K562 (cell line): ENCODE measurements around the gene PARP14. TPM values are rescaled to one million over a fixed set of nuclear protein-coding genes. Genes with fewer than 3 reads are reported as not detected.
A peak's percentile ranks its signal among the peaks of the same experiment; 100 is the strongest.

Source experiments
- ATAC-seq: fragments of 200-7000 bp; cut with Tn5 transposase; 3 replicates; pipeline ENCODE4 v1.9.1; 2020; ENCODE audit warnings: moderate library complexity
- BruUV-seq: library from RNA; stranded (reverse); fragments of 400-500 nt; replicated peaks from 2 replicates; lab custom pipeline; 2021; lab: Mats Ljungman, UMichigan
- CTCF ChIA-PET: fragments of 300-600 bp; formaldehyde crosslinking; extraction: SDS; loops from one replicate; lab custom pipeline; 2021; ENCODE audit warnings: low intra/inter-chr PET ratio; lab: Yijun Ruan, JAX
- POLR2A ChIA-PET: fragments of 300-600, 350-650 bp; sonication (Branson Sonifier 250); formaldehyde crosslinking; extraction: SDS; loops from one replicate; lab custom pipeline; 2021; ENCODE audit warnings: antibody characterized with exemption, inconsistent platforms; lab: Yijun Ruan, JAX
- DNase-seq, 4 experiments: peaks; one replicate each; pipeline versions ENCODE4 v3.0.0 to v3.0.0-alpha.2; 2011 to 2018; ENCODE audit warnings: low spot score in 3 of 4, mixed read lengths in 3 of 4; ENCODE audit errors: extremely low read depth in 1 of 4
- FAIRE-seq: peaks from 2 replicates; lab custom pipeline; 2011; peaks lifted over from hg19 to GRCh38; lab: Jason Lieb, UNC
- H2AFZ ChIP-seq: 2 replicates; pipeline ENCODE4 v1.6.0; 2011; ENCODE audit warnings: low read depth, low read length, control low read depth, inconsistent platforms
- H3K27ac ChIP-seq: fragments of 200-600 bp; 3 replicates; pipeline ENCODE4 v1.8.0; 2011; ENCODE audit warnings: low read depth, mild to moderate bottlenecking, control low read depth, inconsistent platforms, low read length, moderate library complexity, mixed read lengths; ENCODE audit errors: extremely low read depth
- H3K27me3 ChIP-seq, 2 experiments: fragments of 300-600 bp in 1 of 2; 2 replicates in 1 of 2; 3 replicates in 1 of 2; pipeline versions ENCODE4 v1.6.0 to v1.8.0; 2011; ENCODE audit warnings: inconsistent platforms in 2 of 2, low read length in 2 of 2, mild to moderate bottlenecking in 1 of 2, mixed read lengths in 1 of 2, moderate library complexity in 1 of 2; ENCODE audit not compliant: control insufficient read depth in 2 of 2, insufficient read depth in 2 of 2
- H3K36me3 ChIP-seq: fragments of 300-600 bp; 3 replicates; pipeline ENCODE4 v1.8.0; 2011; ENCODE audit warnings: mild to moderate bottlenecking, low read length, inconsistent platforms; ENCODE audit not compliant: control insufficient read depth, insufficient read depth
- H3K4me1 ChIP-seq, 2 experiments: fragments of 200-600 bp in 1 of 2; replicated peaks in 1 of 2; 2 replicates in 1 of 2; 3 replicates in 1 of 2; pipeline versions ENCODE4 v1.5.1 to v1.8.0; 2011; ENCODE audit warnings: inconsistent platforms in 2 of 2, low read length in 2 of 2, mild to moderate bottlenecking in 1 of 2, mixed read lengths in 1 of 2, moderate library complexity in 1 of 2; ENCODE audit not compliant: control insufficient read depth in 2 of 2, insufficient read depth in 2 of 2
- H3K4me2 ChIP-seq: 2 replicates; pipeline ENCODE4 v1.6.1; 2011; ENCODE audit warnings: low read length, control low read depth, inconsistent platforms, mixed read lengths; ENCODE audit not compliant: insufficient read depth
- H3K4me3 ChIP-seq: fragments of 200-600 bp; sonication (generic), shearing (Covaris generic); 2 replicates; pipeline ENCODE4 v1.5.1; 2016; ENCODE audit warnings: control low read depth, inconsistent platforms
- H3K79me2 ChIP-seq: fragments of 200-600 bp; 3 replicates; pipeline ENCODE4 v1.8.0; 2011; ENCODE audit warnings: low read length, inconsistent platforms; ENCODE audit not compliant: control insufficient read depth, insufficient read depth
- H3K9ac ChIP-seq, 2 experiments: 2 replicates each; pipeline versions ENCODE4 v1.6.0 to v1.6.1; 2011; ENCODE audit warnings: low read depth in 2 of 2, low read length in 2 of 2, control low read depth in 1 of 2, inconsistent platforms in 1 of 2, mild to moderate bottlenecking in 1 of 2, mixed read lengths in 1 of 2; ENCODE audit not compliant: insufficient read depth in 1 of 2
- H3K9me1 ChIP-seq: one replicate; pipeline ENCODE4 v1.6.0; 2011; ENCODE audit warnings: inconsistent platforms, mild to moderate bottlenecking, low read length, moderate library complexity; ENCODE audit not compliant: control insufficient read depth, insufficient read depth
- H3K9me3 ChIP-seq: replicated peaks from 2 replicates; pipeline ENCODE4 v1.5.1; 2011; ENCODE audit warnings: low read depth, low read length, inconsistent platforms; ENCODE audit not compliant: control insufficient read depth, insufficient read depth
- H4K20me1 ChIP-seq: replicated peaks from 2 replicates; pipeline ENCODE4 v1.6.1; 2011; ENCODE audit warnings: low read length, inconsistent platforms, mixed read lengths; ENCODE audit not compliant: control insufficient read depth, insufficient read depth
- BCL6 ChIP-seq: fragments of 250-450 bp; sonication (Bioruptor Pico); IDR thresholded peaks from 2 replicates; pipeline ENCODE4 v1.4.0; 2020
- HNRNPL ChIP-seq: fragments of 200-400 bp; formaldehyde crosslinking; IDR thresholded peaks from 2 replicates; pipeline ENCODE4 v1.6.1; 2017; ENCODE audit warnings: low read depth, mild to moderate bottlenecking, low read length
- KDM1A ChIP-seq, 2 experiments: fragments of 450-650 bp; IDR thresholded peaks; 2 replicates each; pipeline ENCODE4 v1.6.1; 2016; ENCODE audit warnings: mild to moderate bottlenecking in 2 of 2
- KDM4B ChIP-seq, 2 experiments: fragments of 450-650 bp in 1 of 2; sonication (generic) in 1 of 2; IDR thresholded peaks; 2 replicates each; pipeline ENCODE4 v1.6.1; 2016 to 2017; ENCODE audit warnings: borderline replicate concordance in 2 of 2, antibody characterized with exemption in 1 of 2, low read depth in 1 of 2, mild to moderate bottlenecking in 1 of 2
- NUFIP1 ChIP-seq: fragments of 450-650 bp; IDR thresholded peaks from 2 replicates; pipeline ENCODE4 v1.6.1; 2018; ENCODE audit not compliant: partially characterized antibody
- PATZ1 ChIP-seq: fragments of 250-450 bp; sonication (Bioruptor Pico); IDR thresholded peaks from 2 replicates; pipeline ENCODE4 v1.5.0; 2020; ENCODE audit warnings: mild to moderate bottlenecking, borderline replicate concordance
- POLR3A ChIP-seq: IDR thresholded peaks from 2 replicates; pipeline ENCODE4 v1.6.1; 2011; ENCODE audit warnings: borderline replicate concordance, mild to moderate bottlenecking, moderate library complexity; ENCODE audit not compliant: insufficient read length, insufficient read depth; ENCODE audit errors: extremely low read depth
- U2AF2 ChIP-seq: fragments of 200-400 bp; formaldehyde crosslinking; optimal IDR thresholded peaks from 2 replicates; pipeline ENCODE3; 2017; ENCODE audit warnings: low read depth, mild to moderate bottlenecking, low read length
- YY1 ChIP-seq, 3 experiments: IDR thresholded peaks; 2 replicates each; pipeline ENCODE4 v1.6.1; 2011; ENCODE audit warnings: low read length in 2 of 3, mild to moderate bottlenecking in 2 of 3, moderate library complexity in 2 of 3, borderline replicate concordance in 1 of 3, control low read depth in 1 of 3, low read depth in 1 of 3; ENCODE audit not compliant: insufficient read depth in 3 of 3, insufficient replicate concordance in 2 of 3, control insufficient read depth in 1 of 3, insufficient read length in 1 of 3; ENCODE audit errors: extremely low read depth in 1 of 3
- ZBTB26 ChIP-seq: fragments of 450-650 bp; formaldehyde crosslinking; IDR thresholded peaks from 2 replicates; pipeline ENCODE4 v1.4.0; 2022; ENCODE audit warnings: missing genetic modification characterization
- ZFPM2 ChIP-seq: fragments of 250-450 bp; sonication (Bioruptor Pico); IDR thresholded peaks from 2 replicates; pipeline ENCODE4 v1.5.1; 2022; ENCODE audit warnings: mild to moderate bottlenecking
- ZNF830 ChIP-seq: fragments of 250-450 bp; sonication (Bioruptor Pico); IDR thresholded peaks from 2 replicates; pipeline ENCODE4 v1.5.0; 2021; ENCODE audit warnings: mild to moderate bottlenecking
- WGBS: fragments of 100-300 bp; shearing (Covaris generic); methylation state at CpG from one replicate; pipeline ENCODE4 v1.1.6; 2016; ENCODE audit warnings: low coverage, mixed read lengths; ENCODE audit not compliant: insufficient coverage; ENCODE audit errors: missing lambda C conversion rate; 5-methylcytosine and 5-hydroxymethylcytosine counted together
- in situ Hi-C: fragments of 300-500 bp; cut with MboI; formaldehyde crosslinking; loops from 4 replicates; pipeline ENCODE4 v1.15.0; 2018; ENCODE audit warnings: inconsistent platforms, mixed read lengths
- intact Hi-C: fragments of 100-400 bp; cut with micrococcal nuclease; formaldehyde crosslinking; loops from 2 replicates; pipeline ENCODE4 v1.14.2; 2022
- polyA plus RNA-seq, 8 experiments: library from polyadenylated mRNA; depleted of rRNA in 4 of 8; stranded (reverse) in 5 of 8; unstranded in 3 of 8; fragments of >200 nt; fragmentation: Nextera tagmentation in 2 of 8; fragmentation: Illumina TruSeq in 1 of 8; extraction: Ambion mirVana in 2 of 8; extraction: Trizol in 1 of 8; gene quantifications; 2 replicates each; pipeline versions ENCODE4 v1.2.1 to v1.2.3, GENCODE V29; 2011 to 2014; ENCODE audit warnings: inconsistent platforms in 1 of 8, missing spikeins in 1 of 8
- total RNA-seq, 7 experiments: library from RNA; depleted of rRNA in 6 of 7; stranded (reverse); fragments of >200 nt in 6 of 7; fragmentation: Illumina TruSeq in 2 of 7; extraction: Trizol in 2 of 7; gene quantifications; 2 replicates each; pipeline versions ENCODE4 v1.2.1 to v1.2.3, GENCODE V29; 2011 to 2021; ENCODE audit warnings: low replicate concordance in 1 of 7

The PARP14 gene
- total and polyA plus RNA-seq, 9 of the 15 experiments (the other 6 are each of a cell fraction or from before 2014, with no cell fraction given): 3.1 to 14.4 (median 9.0) TPM

- H3K9ac ChIP-seq: no peak overlapping the region
- WGBS: 13% methylated on average over 2 of the region's 2 CpGs
- no peak for DNase-seq
- in situ Hi-C loops: no loop called here
- H4K20me1 ChIP-seq: no peaks in the 10 kb centered on the region
- peaks cover 7% of the 10 kb centered on the region for H3K79me2 ChIP-seq
- TF ChIP-seq ZNF830 (CRISPR knock-in tag) (no peak), PATZ1 (no peak), KDM1A (IDR thresholded peaks at IDR 0.05) (no peak), U2AF2 (no peak), POLR3A (no peak), HNRNPL (no peak), ZFPM2 (CRISPR knock-in tag) (no peak), ZBTB26 (CRISPR knock-in tag) (no peak), KDM4B (IDR thresholded peaks at IDR 0.05; ENCODE audit: borderline replicate concordance in 2 of 2, low read depth in 1 of 2) (no peak), NUFIP1 (no peak), BCL6 (CRISPR knock-in tag) (no peak), YY1 (IDR thresholded peaks at IDR 0.05; ENCODE audit: borderline replicate concordance in 1 of 3, control insufficient read depth in 1 of 3, extremely low read depth in 1 of 3, insufficient read depth in 3 of 3, insufficient read length in 1 of 3, insufficient replicate concordance in 2 of 3, low read depth in 1 of 3, low read length in 2 of 3) (no peak)
- H3K4me1 ChIP-seq: peaks cover 12 to 14% of the 10 kb centered on the region in 2 experiments; a peak in 4 of 5 replicates
- no peak overlapping the region for H3K4me2 ChIP-seq
- H3K4me3 ChIP-seq: no peak overlapping the region
- no peaks in the 10 kb centered on the region for H3K36me3 ChIP-seq
- FAIRE-seq: no peak
- H3K9me1 ChIP-seq: no peaks in the 10 kb centered on the region
- H3K9me3 ChIP-seq: no peaks in the 10 kb centered on the region
- ChIA-PET CTCF (no interaction called here), POLR2A (no interaction called here)
- no peak overlapping the region for H3K27ac ChIP-seq
- H3K27me3 ChIP-seq: no peaks in the 10 kb centered on the region
- peak overlapping the region; percentile 45; the same call in 1 of the 2 replicates for H2AFZ ChIP-seq
- no TSS peak for BruUV-seq
- ATAC-seq: no peak
- intact Hi-C loops: no loop called here
Observed at GRCh38 chr3:122676759-122677158, 3.9 kb upstream of the PARP14 start.
